Activated naive CD8-positive, alpha-beta T cell treated with anti-CD3 and anti-CD28 coated beads for 36 hours (primary cell): ENCODE results near the gene UNC5B. TPM values are rescaled to one million over a fixed set of nuclear protein-coding genes. Genes with fewer than 3 reads are reported as not detected.
A peak's percentile ranks its signal among the peaks of the same experiment; 100 is the strongest.

ENCODE experiments used
- DNase-seq: peaks from one replicate; pipeline ENCODE4 v3.0.0; 2021
- H3K27ac Mint-ChIP-seq: one replicate; pipeline ENCODE4 v1.8.0; 2022; ENCODE audit warnings: mild to moderate bottlenecking, moderate library complexity, mixed read lengths
- H3K27me3 Mint-ChIP-seq: one replicate; pipeline ENCODE4 v1.8.0; 2022; ENCODE audit warnings: mild to moderate bottlenecking, mixed read lengths
- H3K36me3 Mint-ChIP-seq: one replicate; pipeline ENCODE4 v1.8.0; 2021; ENCODE audit warnings: mild to moderate bottlenecking, mixed read lengths
- H3K4me1 Mint-ChIP-seq: one replicate; pipeline ENCODE4 v1.8.0; 2021; ENCODE audit warnings: mixed read lengths
- H3K4me3 Mint-ChIP-seq: one replicate; pipeline ENCODE4 v1.8.0; 2022; ENCODE audit warnings: mild to moderate bottlenecking, moderate library complexity, mixed read lengths
- H3K9me3 Mint-ChIP-seq: one replicate; pipeline ENCODE4 v1.8.0; 2022; ENCODE audit warnings: mixed read lengths
- total RNA-seq, 2 experiments: library from RNA; stranded (reverse); gene quantifications; one replicate each; pipeline ENCODE4 v1.2.3, GENCODE V29; 2021

The UNC5B gene
- total RNA-seq, 2 experiments from 2014 or later: 0.04 TPM; not detected in 1

DNA sequence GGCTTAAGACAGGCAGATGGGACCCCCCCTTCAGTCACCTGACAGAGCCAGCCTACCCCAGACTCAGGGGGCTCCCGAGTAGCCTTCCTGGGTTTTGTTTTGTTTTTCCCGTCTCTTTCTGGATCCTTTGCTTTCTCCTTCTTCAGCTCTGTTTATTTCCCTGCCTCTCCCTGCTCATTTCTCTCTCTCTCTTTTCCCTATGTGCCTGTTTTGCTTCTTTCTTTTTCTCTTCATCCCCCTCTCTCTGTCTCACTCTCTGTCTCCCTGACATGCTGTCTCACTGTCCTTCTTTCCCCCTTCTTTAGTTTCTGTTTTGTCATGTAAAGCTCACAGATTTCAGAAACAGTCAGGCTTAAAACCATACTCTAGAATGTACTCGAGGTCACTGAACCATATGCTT is 68.5 kb downstream of the UNC5B start:
- Mint-ChIP-seq H3K27me3 (no peaks in the 10 kb centered on the region), H3K4me1 (no peaks in the 10 kb centered on the region), H3K36me3 (no peaks in the 10 kb centered on the region), H3K4me3 (no peak overlapping the region), H3K27ac (no peak overlapping the region), H3K9me3 (no peaks in the 10 kb centered on the region)
- DNase-seq: no peak

GRCh38 chr10:71281646-71282322 is 69.4 kb downstream of the UNC5B start:
- Mint-ChIP-seq H3K4me1 (no peaks in the 10 kb centered on the region), H3K4me3 (no peak overlapping the region), H3K27ac (no peak overlapping the region), H3K9me3 (no peaks in the 10 kb centered on the region), H3K27me3 (no peaks in the 10 kb centered on the region), H3K36me3 (no peaks in the 10 kb centered on the region)
- no peak for DNase-seq

- H3K9me3 Mint-ChIP-seq: no peaks in the 10 kb centered on the region
- no peak overlapping the region for H3K4me3 Mint-ChIP-seq
- H3K4me1 Mint-ChIP-seq: no peaks in the 10 kb centered on the region
- DNase-seq: no peak
- no peaks in the 10 kb centered on the region for H3K27me3 Mint-ChIP-seq
- no peak overlapping the region for H3K27ac Mint-ChIP-seq
- no peaks in the 10 kb centered on the region for H3K36me3 Mint-ChIP-seq
Observed at GRCh38 chr10:71282323-71282680, 69.9 kb downstream of the UNC5B start.

DNA sequence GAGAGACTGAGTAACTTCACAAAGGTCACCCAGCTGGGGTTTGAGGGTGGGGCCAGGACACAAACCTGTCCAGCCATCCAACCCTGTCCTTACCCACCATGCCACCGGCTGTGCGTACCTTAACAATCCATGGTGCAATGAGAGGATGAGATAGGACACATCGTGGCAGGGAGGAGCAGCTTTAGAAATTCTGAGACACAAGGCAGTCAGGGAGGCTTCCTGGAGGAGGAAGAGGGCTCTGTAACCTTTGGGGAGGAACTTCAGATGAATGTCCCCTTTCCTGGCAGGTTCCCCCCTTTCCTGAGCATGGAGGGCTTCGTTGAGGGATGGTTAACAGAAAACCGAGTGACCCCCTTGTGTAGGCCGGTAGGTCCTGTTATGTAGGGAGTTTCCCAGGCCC is 71.0 kb downstream of the UNC5B start:
- DNase-seq: no peak
- Mint-ChIP-seq H3K27me3 (no peaks in the 10 kb centered on the region), H3K27ac (no peak overlapping the region), H3K4me3 (no peak overlapping the region), H3K4me1 (no peaks in the 10 kb centered on the region), H3K36me3 (no peaks in the 10 kb centered on the region), H3K9me3 (no peaks in the 10 kb centered on the region)

DNA sequence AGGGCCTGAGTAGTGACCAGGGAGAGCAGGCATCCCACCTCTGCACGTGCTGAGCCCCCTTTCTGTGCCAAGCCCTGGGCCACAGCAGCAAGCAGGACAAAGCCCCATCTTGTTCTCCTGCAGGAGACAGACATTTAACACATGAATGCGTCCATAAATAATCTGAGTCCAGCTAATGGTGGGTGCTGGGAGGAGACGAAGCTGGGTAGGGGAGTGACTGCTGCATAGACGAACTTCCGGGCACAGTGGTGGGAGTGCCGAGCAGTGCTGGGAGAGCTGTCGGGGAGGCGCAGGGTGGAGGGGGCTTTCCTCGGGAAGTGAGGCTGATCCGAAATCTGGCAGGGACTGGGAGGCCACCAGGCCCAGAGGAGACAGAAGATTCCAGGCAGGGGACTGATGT is 71.5 kb downstream of the UNC5B start:
- Mint-ChIP-seq H3K27ac (no peak overlapping the region), H3K4me3 (no peak overlapping the region), H3K4me1 (no peaks in the 10 kb centered on the region)

GRCh38 chr10:71284544-71285179 is 72.3 kb downstream of the UNC5B start:
- Mint-ChIP-seq H3K36me3 (no peaks in the 10 kb centered on the region), H3K9me3 (no peaks in the 10 kb centered on the region), H3K4me1 (no peaks in the 10 kb centered on the region), H3K27me3 (no peaks in the 10 kb centered on the region), H3K27ac (no peak overlapping the region), H3K4me3 (no peak overlapping the region)
- DNase-seq: no peak

More for the DNA sequence above, 71.5 kb downstream of the UNC5B start:
- DNase-seq: no peak
- H3K36me3 Mint-ChIP-seq: no peaks in the 10 kb centered on the region
- no peaks in the 10 kb centered on the region for H3K9me3 Mint-ChIP-seq
- H3K27me3 Mint-ChIP-seq: no peaks in the 10 kb centered on the region

- Mint-ChIP-seq H3K9me3 (no peaks in the 10 kb centered on the region), H3K4me3 (no peak overlapping the region), H3K27ac (no peak overlapping the region), H3K27me3 (no peaks in the 10 kb centered on the region), H3K4me1 (no peaks in the 10 kb centered on the region), H3K36me3 (no peaks in the 10 kb centered on the region)
- peak; percentile 40 for DNase-seq
Observed at GRCh38 chr10:71285180-71285545, 72.8 kb downstream of the UNC5B start.

- Mint-ChIP-seq H3K27ac (no peak overlapping the region), H3K4me3 (no peak overlapping the region), H3K27me3 (no peaks in the 10 kb centered on the region), H3K9me3 (no peaks in the 10 kb centered on the region), H3K4me1 (no peaks in the 10 kb centered on the region), H3K36me3 (no peaks in the 10 kb centered on the region)
- no peak for DNase-seq
Observed at GRCh38 chr10:71285986-71286385, 73.6 kb downstream of the UNC5B start.

GRCh38 chr10:71286521-71287294 is 74.3 kb downstream of the UNC5B start:
- Mint-ChIP-seq H3K4me1 (no peaks in the 10 kb centered on the region), H3K27ac (no peak overlapping the region), H3K4me3 (no peak overlapping the region), H3K36me3 (no peaks in the 10 kb centered on the region), H3K27me3 (no peaks in the 10 kb centered on the region), H3K9me3 (no peaks in the 10 kb centered on the region)
- DNase-seq: no peak

- Mint-ChIP-seq H3K4me1 (no peaks in the 10 kb centered on the region), H3K4me3 (no peak overlapping the region), H3K9me3 (no peaks in the 10 kb centered on the region), H3K36me3 (no peaks in the 10 kb centered on the region), H3K27ac (no peak overlapping the region), H3K27me3 (no peaks in the 10 kb centered on the region)
- no peak for DNase-seq
Observed at GRCh38 chr10:71287456-71287855, 75.1 kb downstream of the UNC5B start.

GRCh38 chr10:71288461-71288860 is 76.1 kb downstream of the UNC5B start:
- H3K36me3 Mint-ChIP-seq: no peaks in the 10 kb centered on the region
- H3K4me3 Mint-ChIP-seq: no peak overlapping the region
- H3K9me3 Mint-ChIP-seq: no peaks in the 10 kb centered on the region
- no peak for DNase-seq
- no peaks in the 10 kb centered on the region for H3K4me1 Mint-ChIP-seq
- H3K27ac Mint-ChIP-seq: no peak overlapping the region
- H3K27me3 Mint-ChIP-seq: no peaks in the 10 kb centered on the region

DNA sequence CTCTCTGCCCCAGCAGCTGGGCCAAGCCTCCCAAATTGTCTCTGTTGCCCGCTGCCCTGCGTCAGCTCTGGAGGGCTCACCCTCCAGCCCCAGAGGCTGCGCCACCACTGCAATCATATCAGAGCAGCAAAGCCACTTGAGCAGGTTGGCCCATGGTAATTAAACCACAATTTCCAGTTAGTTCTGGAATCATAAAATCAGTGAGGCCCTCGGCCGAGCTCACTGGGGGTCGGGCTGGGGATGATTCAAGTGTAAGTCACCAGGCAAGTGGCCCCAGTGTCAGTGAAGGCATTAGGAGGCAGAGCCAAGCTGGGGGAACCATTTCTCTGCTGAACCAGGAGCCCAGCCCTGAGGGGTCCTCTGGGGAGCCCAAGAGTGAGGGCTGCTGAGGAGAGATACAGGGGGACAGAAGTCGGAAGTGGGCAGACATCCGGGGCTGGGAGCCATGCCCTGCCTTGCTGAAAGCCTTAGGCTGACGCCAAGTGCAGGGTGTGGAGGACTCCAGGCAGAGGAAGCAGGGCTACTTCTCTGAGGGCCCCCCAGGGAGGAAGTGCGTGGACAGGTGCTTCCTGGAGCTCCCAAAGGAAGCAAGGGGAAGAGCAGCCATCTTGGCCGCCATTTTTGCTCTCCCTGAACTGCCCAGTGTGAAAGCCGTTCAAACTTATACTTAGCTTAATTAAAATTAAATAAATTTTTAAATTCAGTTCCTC is 77.2 kb downstream of the UNC5B start:
- Mint-ChIP-seq H3K4me3 (no peak overlapping the region), H3K27me3 (no peaks in the 10 kb centered on the region), H3K27ac (no peak overlapping the region), H3K36me3 (no peaks in the 10 kb centered on the region), H3K9me3 (no peaks in the 10 kb centered on the region), H3K4me1 (no peaks in the 10 kb centered on the region)
- no peak for DNase-seq

DNA sequence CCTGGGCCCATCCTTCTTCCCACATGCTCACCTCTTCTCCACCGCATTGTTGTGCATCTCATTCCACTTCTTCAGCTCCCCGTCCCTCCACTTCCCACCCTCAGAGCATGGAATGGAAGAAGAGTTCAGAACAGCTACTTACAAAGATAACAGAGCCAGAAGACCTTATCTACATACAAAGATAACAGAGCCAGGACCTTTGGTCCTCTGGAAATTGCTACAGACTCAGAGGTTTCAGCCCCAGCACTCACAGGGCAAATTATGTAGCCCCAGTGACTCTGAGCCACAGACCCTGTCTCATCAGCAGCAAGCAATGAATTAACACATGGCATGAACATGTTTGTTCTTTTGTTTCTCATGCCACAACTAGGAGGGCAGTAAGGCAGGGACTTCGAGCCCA is 78.0 kb downstream of the UNC5B start:
- Mint-ChIP-seq H3K4me3 (no peak overlapping the region), H3K27ac (no peak overlapping the region), H3K36me3 (no peaks in the 10 kb centered on the region), H3K4me1 (no peaks in the 10 kb centered on the region), H3K27me3 (no peaks in the 10 kb centered on the region), H3K9me3 (no peaks in the 10 kb centered on the region)
- DNase-seq: no peak

DNA sequence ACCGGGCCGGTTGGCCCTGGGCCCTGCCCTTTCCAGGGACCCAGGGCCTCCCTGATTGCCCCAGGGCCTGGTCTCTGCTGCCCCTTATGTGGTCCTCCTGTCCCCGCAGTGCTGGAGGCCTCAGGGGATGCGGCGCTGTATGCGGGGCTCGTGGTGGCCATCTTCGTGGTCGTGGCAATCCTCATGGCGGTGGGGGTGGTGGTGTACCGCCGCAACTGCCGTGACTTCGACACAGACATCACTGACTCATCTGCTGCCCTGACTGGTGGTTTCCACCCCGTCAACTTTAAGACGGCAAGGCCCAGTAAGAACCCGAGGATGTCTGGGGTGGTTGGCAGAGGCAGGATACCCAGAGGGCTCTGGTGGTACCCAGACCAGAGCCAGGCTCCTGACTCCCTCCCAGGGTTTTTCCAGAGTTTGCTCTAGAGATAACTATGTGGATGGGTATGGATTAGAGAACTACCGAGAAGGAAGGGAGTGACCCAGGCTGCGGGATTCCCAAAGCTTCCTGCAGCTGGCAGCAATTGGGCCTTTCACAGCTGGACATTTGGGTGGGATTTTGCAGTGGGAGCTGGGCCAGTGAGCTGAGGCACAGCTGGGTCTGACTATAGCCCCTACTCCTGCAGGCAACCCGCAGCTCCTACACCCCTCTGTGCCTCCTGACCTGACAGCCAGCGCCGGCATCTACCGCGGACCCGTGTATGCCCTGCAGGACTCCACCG is 78.6 kb downstream of the UNC5B start:
- Mint-ChIP-seq H3K27ac (no peak overlapping the region), H3K27me3 (no peaks in the 10 kb centered on the region), H3K4me1 (no peaks in the 10 kb centered on the region), H3K9me3 (no peaks in the 10 kb centered on the region), H3K4me3 (no peak overlapping the region), H3K36me3 (no peaks in the 10 kb centered on the region)
- no peak for DNase-seq

DNA sequence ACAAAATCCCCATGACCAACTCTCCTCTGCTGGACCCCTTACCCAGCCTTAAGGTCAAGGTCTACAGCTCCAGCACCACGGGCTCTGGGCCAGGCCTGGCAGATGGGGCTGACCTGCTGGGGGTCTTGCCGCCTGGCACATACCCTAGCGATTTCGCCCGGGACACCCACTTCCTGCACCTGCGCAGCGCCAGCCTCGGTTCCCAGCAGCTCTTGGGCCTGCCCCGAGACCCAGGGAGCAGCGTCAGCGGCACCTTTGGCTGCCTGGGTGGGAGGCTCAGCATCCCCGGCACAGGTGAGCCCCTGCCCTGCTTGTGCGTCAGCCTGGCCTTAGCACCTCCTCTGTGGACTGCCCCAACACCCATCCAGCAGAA is 79.1 kb downstream of the UNC5B start:
- H3K4me3 Mint-ChIP-seq: no peak overlapping the region
- no peak for DNase-seq
- no peaks in the 10 kb centered on the region for H3K27me3 Mint-ChIP-seq
- H3K36me3 Mint-ChIP-seq: no peaks in the 10 kb centered on the region
- H3K4me1 Mint-ChIP-seq: no peaks in the 10 kb centered on the region
- no peaks in the 10 kb centered on the region for H3K9me3 Mint-ChIP-seq
- no peak overlapping the region for H3K27ac Mint-ChIP-seq
